HepG2 (cell line): Measurements from ENCODE around the gene ENO3. TPM values are rescaled to one million over a fixed set of nuclear protein-coding genes. Genes with fewer than 3 reads are reported as not detected.

Experiments
- ATF7 ChIP-seq, 2 experiments: fragments of 450-650 bp in 1 of 2; sonication (generic) in 1 of 2; formaldehyde crosslinking in 1 of 2; IDR thresholded peaks; 2 replicates each; pipeline versions ENCODE4 v1.4.0 to v1.6.1; 2016 to 2020; ENCODE audit warnings: antibody characterized with exemption in 1 of 2, mild to moderate bottlenecking in 1 of 2, missing genetic modification reagents in 1 of 2
- CEBPZ ChIP-seq: IDR thresholded peaks from 2 replicates; pipeline ENCODE4 v1.6.1; 2012; ENCODE audit warnings: low read length, improper control_type of control experiment
- CSRNP2 ChIP-seq: sonication (generic); formaldehyde crosslinking; conservative IDR thresholded peaks from 2 replicates; pipeline ENCODE4 v1.8.0; 2022; ENCODE audit warnings: low read depth, missing genetic modification reagents
- FLYWCH1 ChIP-seq: sonication (generic); formaldehyde crosslinking; IDR thresholded peaks from 2 replicates; pipeline ENCODE4 v1.8.1; 2023; ENCODE audit warnings: mild to moderate bottlenecking, missing genetic modification reagents
- GATAD1 ChIP-seq: IDR thresholded peaks from 2 replicates; pipeline ENCODE4 v1.6.1; 2016; ENCODE audit warnings: missing genetic modification reagents, missing compliant biosample characterization
- GMEB1 ChIP-seq: sonication (generic); formaldehyde crosslinking; IDR thresholded peaks from 2 replicates; pipeline ENCODE4 v1.5.1; 2020; ENCODE audit warnings: missing genetic modification reagents, mild to moderate bottlenecking, borderline replicate concordance
- GMEB2 ChIP-seq: IDR thresholded peaks from 2 replicates; pipeline ENCODE4 v1.6.1; 2016; ENCODE audit warnings: missing biosample characterization, missing genetic modification reagents, low read depth
- KDM5B ChIP-seq: sonication (generic); formaldehyde crosslinking; IDR thresholded peaks from 2 replicates; pipeline ENCODE4 v1.4.0; 2020; ENCODE audit warnings: missing genetic modification reagents, mild to moderate bottlenecking, borderline replicate concordance
- NR1H2 ChIP-seq: sonication (generic); formaldehyde crosslinking; IDR thresholded peaks from 2 replicates; pipeline ENCODE4 v1.8.1; 2022; ENCODE audit warnings: low read depth, missing genetic modification reagents, borderline replicate concordance
- RELA ChIP-seq: sonication (generic); formaldehyde crosslinking; IDR thresholded peaks from 2 replicates; pipeline ENCODE4 v1.4.0; 2020; ENCODE audit warnings: missing genetic modification reagents
- TBX2 ChIP-seq: sonication (generic); formaldehyde crosslinking; IDR thresholded peaks from 2 replicates; pipeline ENCODE4 v1.5.0; 2020; ENCODE audit warnings: missing genetic modification reagents, mild to moderate bottlenecking, borderline replicate concordance
- TEAD3 ChIP-seq: optimal IDR thresholded peaks from 2 replicates; pipeline ENCODE3; 2016; ENCODE audit warnings: borderline replicate concordance
- TOE1 ChIP-seq: sonication (generic); formaldehyde crosslinking; IDR thresholded peaks from 2 replicates; pipeline ENCODE4 v1.4.0; 2020; ENCODE audit warnings: mild to moderate bottlenecking, missing genetic modification reagents
- ZBTB42 ChIP-seq: sonication (generic); formaldehyde crosslinking; IDR thresholded peaks from 2 replicates; pipeline ENCODE4 v1.5.0; 2020; ENCODE audit warnings: mild to moderate bottlenecking, missing genetic modification reagents
- ZC3H13 ChIP-seq: sonication (generic); formaldehyde crosslinking; IDR thresholded peaks from 2 replicates; pipeline ENCODE4 v1.8.1; 2023; ENCODE audit warnings: mild to moderate bottlenecking, missing genetic modification reagents, moderate library complexity
- ZMYM3 ChIP-seq: sonication (generic); formaldehyde crosslinking; IDR thresholded peaks from 2 replicates; pipeline ENCODE4 v1.5.1; 2020; ENCODE audit warnings: mild to moderate bottlenecking, missing genetic modification reagents
- ZNF292 ChIP-seq: sonication (generic); formaldehyde crosslinking; IDR thresholded peaks from 2 replicates; pipeline ENCODE4 v1.8.1; 2022; ENCODE audit warnings: mild to moderate bottlenecking, low read depth, missing genetic modification reagents, borderline replicate concordance
- ZNF570 ChIP-seq: sonication (generic); formaldehyde crosslinking; IDR thresholded peaks from 2 replicates; pipeline ENCODE4 v1.4.0; 2020; ENCODE audit warnings: mild to moderate bottlenecking, missing genetic modification reagents, borderline replicate concordance
- ZNF577 ChIP-seq: sonication (generic); formaldehyde crosslinking; IDR thresholded peaks from 2 replicates; pipeline ENCODE4 v1.4.0; 2020; ENCODE audit warnings: mild to moderate bottlenecking, low read depth, missing genetic modification reagents, borderline replicate concordance
- ZNF598 ChIP-seq: sonication (generic); formaldehyde crosslinking; IDR thresholded peaks from 2 replicates; pipeline ENCODE4 v1.5.1; 2020; ENCODE audit warnings: mild to moderate bottlenecking, missing genetic modification reagents, borderline replicate concordance
- ZNF614 ChIP-seq: IDR thresholded peaks from 2 replicates; pipeline ENCODE4 v1.6.1; 2018; ENCODE audit warnings: missing biosample characterization, missing genetic modification reagents, inconsistent platforms, borderline replicate concordance
- ZNF788 ChIP-seq: sonication (generic); formaldehyde crosslinking; IDR thresholded peaks from 2 replicates; pipeline ENCODE4 v1.5.0; 2020; ENCODE audit warnings: mild to moderate bottlenecking, missing genetic modification reagents, borderline replicate concordance
- polyA plus RNA-seq, 8 experiments: library from polyadenylated mRNA; depleted of rRNA in 3 of 8; stranded (reverse) in 7 of 8; unstranded in 1 of 8; fragments of >200 nt; fragmentation: Illumina TruSeq in 4 of 8; extraction: Trizol in 4 of 8; gene quantifications; 2 replicates each; pipeline versions ENCODE4 v1.2.1 to v1.2.3, GENCODE V29; 2011 to 2016; ENCODE audit warnings: low read depth in 4 of 8, missing spikeins in 1 of 8, mixed read lengths in 1 of 8; ENCODE audit not compliant: insufficient read depth in 1 of 8
- total RNA-seq, 5 experiments: library from RNA; depleted of rRNA; stranded (reverse); fragments of >200 nt; fragmentation: Illumina TruSeq; extraction: Trizol; gene quantifications; 2 replicates each; pipeline ENCODE4 v1.2.3, GENCODE V29; 2016; ENCODE audit warnings: low read depth in 1 of 5

Gene ENO3
- total and polyA plus RNA-seq, 2 of the 13 experiments (the other 11 are each of a cell fraction or from before 2014, with no cell fraction given), result 59.8 to 69.8 TPM

- TF ChIP-seq ZNF570 (no peak), ZBTB42 (no peak), ZNF598 (no peak), KDM5B (no peak), CEBPZ (no peak), TOE1 (no peak), CSRNP2 (no peak), TEAD3 (peak; percentile 65), TBX2 (CRISPR knock-in tag) (no peak), GMEB2 (CRISPR knock-in tag) (no peak), ZNF614 (CRISPR knock-in tag) (no peak), FLYWCH1 (no peak), ATF7 (IDR thresholded peaks at IDR 0.05) (no peak), ATF7 (CRISPR knock-in tag; IDR thresholded peaks at IDR 0.05) (no peak), NR1H2 (CRISPR knock-in tag) (no peak), ZC3H13 (no peak), GATAD1 (CRISPR knock-in tag) (no peak), RELA (no peak), ZNF788 (CRISPR knock-in tag) (no peak), GMEB1 (CRISPR knock-in tag) (no peak), ZNF292 (CRISPR knock-in tag) (peak; percentile 54; the same call in 1 of the 2 replicates), ZNF577 (CRISPR knock-in tag) (no peak), ZMYM3 (CRISPR knock-in tag) (peak; percentile 72)
These were observed 30.4 kb upstream of the ENO3 start (continued) for GRCh38 chr17:4920351-4921048.
